ENCODE results near the gene PCGF5. TPM values are rescaled to one million over a fixed set of nuclear protein-coding genes. Genes with fewer than 3 reads are reported as not detected.
A peak's percentile ranks its signal among the peaks of the same experiment; 100 is the strongest.
"Not testable (repeated sequence)": the region's sequence is repeated elsewhere in the genome, so short reads cannot be mapped to it uniquely, and the experiment has no call there.

The PCGF5 gene
- total RNA-seq, 1 donor from 2014 or later = 45.4 TPM

GRCh38 chr10:91251430-91252056 lies 31.1 kb downstream of the PCGF5 start:
- no peaks in the 10 kb centered on the region for H3K9me3 ChIP-seq
- no peak overlapping the region for H3K4me3 ChIP-seq
- H3K27me3 ChIP-seq = no peaks in the 10 kb centered on the region
- intact Hi-C loops (cut with DNase I) = loop anchor here (5.0 kb wide), 2 partner anchors 244 to 344 kb away; no protein-coding TSS in a partner anchor
- no peak overlapping the region for H3K27ac ChIP-seq
- H3K36me3 ChIP-seq = peaks cover 0 to 21% of the 10 kb centered on the region in 2 donors
- peak; percentile 80 to 94 (median 83) for TF ChIP-seq CTCF (IDR thresholded peaks at IDR 0.05)
- TF ChIP-seq POLR2AphosphoS5 (IDR thresholded peaks at IDR 0.05; ENCODE audit: insufficient read depth in 1 of 2, low read depth in 1 of 2) = peak in 1 of 2 donors; percentile 12
- TF ChIP-seq POLR2A (IDR thresholded peaks at IDR 0.05) = no peak
- DNase-seq (ENCODE audit: extremely low spot score in 2 of 2) = no peak
- no peaks in the 10 kb centered on the region for H3K4me1 ChIP-seq

DNA sequence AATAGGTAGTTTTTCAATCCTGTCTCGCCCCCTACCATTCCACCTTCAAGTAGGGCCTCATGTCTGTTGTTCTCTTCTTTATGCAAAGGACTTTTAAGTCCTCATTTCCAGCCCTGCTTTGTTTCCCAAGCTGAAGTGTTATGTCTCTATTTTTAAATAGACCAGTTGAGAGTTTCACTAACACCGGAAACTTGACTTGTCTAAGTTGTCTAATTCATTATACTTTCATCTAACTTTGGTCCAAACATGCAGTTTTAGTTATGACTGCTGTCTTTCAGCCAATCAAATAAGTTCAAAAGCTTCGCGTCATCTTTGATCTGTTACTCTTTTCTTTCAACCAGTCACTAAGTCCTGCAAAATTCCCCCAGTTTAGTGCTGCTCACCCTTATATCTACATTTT lies 32.8 kb downstream of the PCGF5 start:
- H3K9me3 ChIP-seq = no peaks in the 10 kb centered on the region
- no peak for DNase-seq (ENCODE audit: extremely low spot score in 2 of 2)
- TF ChIP-seq CTCF (IDR thresholded peaks at IDR 0.05) = no peak
- TF ChIP-seq POLR2A (IDR thresholded peaks at IDR 0.05) = no peak
- no peak for TF ChIP-seq POLR2AphosphoS5 (IDR thresholded peaks at IDR 0.05; ENCODE audit: insufficient read depth in 1 of 2, low read depth in 1 of 2)
- H3K27ac ChIP-seq = no peak overlapping the region
- intact Hi-C loops (cut with DNase I) = loop anchor here (5.0 kb wide), 2 partner anchors 246 to 346 kb away; no protein-coding TSS in a partner anchor
- peaks cover 0 to 21% of the 10 kb centered on the region in 2 donors for H3K36me3 ChIP-seq
- no peak overlapping the region for H3K4me3 ChIP-seq
- H3K4me1 ChIP-seq = no peaks in the 10 kb centered on the region
- H3K27me3 ChIP-seq = no peaks in the 10 kb centered on the region

DNA sequence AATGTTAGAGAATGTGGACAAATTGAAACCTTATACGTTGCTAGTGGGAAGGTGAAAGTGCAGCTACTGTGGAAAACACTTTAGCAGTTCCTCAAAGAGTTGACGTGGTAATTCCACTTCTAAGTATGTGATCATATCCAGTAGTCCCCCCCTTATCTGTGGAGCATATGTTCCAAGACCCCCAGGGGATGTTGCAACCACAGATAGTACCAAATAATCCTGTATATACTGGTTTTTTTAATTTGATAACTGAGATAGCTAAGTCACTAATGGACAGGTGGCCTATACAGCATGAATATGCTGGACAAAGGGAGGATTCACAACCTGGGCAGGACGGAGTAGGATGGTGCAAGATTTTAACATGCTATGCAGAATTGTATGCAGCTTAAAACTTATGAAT lies 36.8 kb downstream of the PCGF5 start:
- Histone ChIP-seq H3K4me1 (no peaks in the 10 kb centered on the region), H3K4me3 (no peak overlapping the region)
- TF ChIP-seq POLR2A (IDR thresholded peaks at IDR 0.05) (no peak), CTCF (IDR thresholded peaks at IDR 0.05) (no peak), POLR2AphosphoS5 (IDR thresholded peaks at IDR 0.05; ENCODE audit: insufficient read depth in 1 of 2, low read depth in 1 of 2) (no peak)

GRCh38 chr10:91260417-91260816 lies 40.0 kb downstream of the PCGF5 start:
- intact Hi-C loops (cut with DNase I); DNase-seq (ENCODE audit: extremely low spot score in 2 of 2); H3K9me3 ChIP-seq; H3K4me1 ChIP-seq; H3K27ac ChIP-seq; H3K4me3 ChIP-seq; H3K36me3 ChIP-seq; H3K27me3 ChIP-seq: not testable (repeated sequence)

More for the DNA sequence above, 36.8 kb downstream of the PCGF5 start:
- intact Hi-C loops (cut with DNase I) = no loop called here
- Histone ChIP-seq H3K36me3 (peaks cover 0 to 25% of the 10 kb centered on the region in 2 donors), H3K9me3 (no peaks in the 10 kb centered on the region), H3K27me3 (no peaks in the 10 kb centered on the region), H3K27ac (no peak overlapping the region)
- no peak for DNase-seq (ENCODE audit: extremely low spot score in 2 of 2)

- DNase-seq (ENCODE audit: extremely low spot score in 2 of 2) = no peak
- Histone ChIP-seq H3K36me3 (peaks cover 0 to 14% of the 10 kb centered on the region in 2 donors), H3K4me3 (no peak overlapping the region), H3K9me3 (no peaks in the 10 kb centered on the region), H3K27me3 (no peaks in the 10 kb centered on the region), H3K4me1 (no peaks in the 10 kb centered on the region), H3K27ac (no peak overlapping the region)
- intact Hi-C loops (cut with DNase I) = no loop called here
- no peak for TF ChIP-seq POLR2A (IDR thresholded peaks at IDR 0.05)
- TF ChIP-seq POLR2AphosphoS5 (IDR thresholded peaks at IDR 0.05; ENCODE audit: insufficient read depth in 1 of 2, low read depth in 1 of 2) = no peak
These were observed 51.4 kb downstream of the PCGF5 start for GRCh38 chr10:91271886-91272285.

- H3K27ac ChIP-seq = no peak overlapping the region
- TF ChIP-seq POLR2A (IDR thresholded peaks at IDR 0.05) = no peak
- no peak for TF ChIP-seq CTCF (IDR thresholded peaks at IDR 0.05)
- TF ChIP-seq POLR2AphosphoS5 (IDR thresholded peaks at IDR 0.05; ENCODE audit: insufficient read depth in 1 of 2, low read depth in 1 of 2) = no peak
These were observed 64.1 kb downstream of the PCGF5 start for GRCh38 chr10:91284486-91285090.

More at GRCh38 chr10:91284486-91285090, 64.1 kb downstream of the PCGF5 start:
- Histone ChIP-seq H3K4me3 (no peak overlapping the region), H3K27me3 (no peaks in the 10 kb centered on the region), H3K4me1 (no peaks in the 10 kb centered on the region), H3K9me3 (no peaks in the 10 kb centered on the region), H3K36me3 (no peaks in the 10 kb centered on the region)
- no peak for DNase-seq (ENCODE audit: extremely low spot score in 2 of 2)
- intact Hi-C loops (cut with DNase I) = no loop called here
